ENCODE results near the gene GMDS.

DNA sequence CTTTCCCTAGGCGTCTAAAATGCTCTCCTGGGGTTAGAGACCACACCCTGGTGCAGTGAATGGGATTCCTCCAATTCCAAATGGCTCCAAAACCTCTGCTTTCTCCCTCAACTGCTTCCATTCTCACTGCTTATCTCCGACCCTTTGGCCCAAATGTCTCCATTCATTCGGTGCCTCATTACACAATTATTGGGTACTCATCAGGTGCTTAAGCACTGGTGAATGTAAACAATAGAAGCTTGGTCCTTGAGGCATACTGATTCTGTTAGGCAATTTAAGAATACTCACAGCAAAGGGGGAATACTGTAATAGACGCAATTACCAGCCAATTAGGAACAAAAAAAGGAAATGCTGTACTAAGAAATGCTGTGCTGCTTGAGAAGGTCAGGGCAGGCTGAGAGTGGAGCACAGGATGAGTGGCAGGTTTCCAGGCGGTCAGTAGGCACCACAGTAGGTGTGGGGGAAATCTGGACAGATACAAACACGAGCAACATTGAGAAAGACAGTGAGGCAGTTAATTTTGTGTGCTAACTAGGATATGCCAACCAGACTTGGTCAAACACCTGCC, 23.0 kb downstream of the GMDS start:
- TF ChIP-seq, protein P1, sequence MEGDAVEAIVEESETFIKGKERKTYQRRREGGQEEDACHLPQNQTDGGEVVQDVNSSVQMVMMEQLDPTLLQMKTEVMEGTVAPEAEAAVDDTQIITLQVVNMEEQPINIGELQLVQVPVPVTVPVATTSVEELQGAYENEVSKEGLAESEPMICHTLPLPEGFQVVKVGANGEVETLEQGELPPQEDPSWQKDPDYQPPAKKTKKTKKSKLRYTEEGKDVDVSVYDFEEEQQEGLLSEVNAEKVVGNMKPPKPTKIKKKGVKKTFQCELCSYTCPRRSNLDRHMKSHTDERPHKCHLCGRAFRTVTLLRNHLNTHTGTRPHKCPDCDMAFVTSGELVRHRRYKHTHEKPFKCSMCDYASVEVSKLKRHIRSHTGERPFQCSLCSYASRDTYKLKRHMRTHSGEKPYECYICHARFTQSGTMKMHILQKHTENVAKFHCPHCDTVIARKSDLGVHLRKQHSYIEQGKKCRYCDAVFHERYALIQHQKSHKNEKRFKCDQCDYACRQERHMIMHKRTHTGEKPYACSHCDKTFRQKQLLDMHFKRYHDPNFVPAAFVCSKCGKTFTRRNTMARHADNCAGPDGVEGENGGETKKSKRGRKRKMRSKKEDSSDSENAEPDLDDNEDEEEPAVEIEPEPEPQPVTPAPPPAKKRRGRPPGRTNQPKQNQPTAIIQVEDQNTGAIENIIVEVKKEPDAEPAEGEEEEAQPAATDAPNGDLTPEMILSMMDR (optimal IDR thresholded peaks at IDR 0.05 in 1 of 3, IDR thresholded peaks at IDR 0.05 in 1 of 3, conservative IDR thresholded peaks at IDR 0.05 in 1 of 3; ENCODE audit: extremely low read depth in 1 of 3, insufficient read depth in 2 of 3, low read length in 3 of 3) = no peak
- no peak for TF ChIP-seq EZH2 (IDR thresholded peaks at IDR 0.05; ENCODE audit: low read length)

Measured in keratinocyte (primary cell).